ENCODE data around the gene MICAL3.

MICAL3 gene

GRCh38 chr22:17958166-17958565, 66.2 kb downstream of the MICAL3 start:
- H3K27ac ChIP-seq = no peak overlapping the region
- TF ChIP-seq CTCF (IDR thresholded peaks at IDR 0.05) = no peak
- no peak for TF ChIP-seq ZFX (IDR thresholded peaks at IDR 0.05; ENCODE audit: borderline replicate concordance)

- TF ChIP-seq ZFX (IDR thresholded peaks at IDR 0.05; ENCODE audit: borderline replicate concordance) = no peak
- TF ChIP-seq CTCF (IDR thresholded peaks at IDR 0.05) = no peak
- no peak overlapping the region for H3K27ac ChIP-seq
Observed at GRCh38 chr22:17957693-17958092, 66.7 kb downstream of the MICAL3 start.

GRCh38 chr22:17957204-17957603, 67.2 kb downstream of the MICAL3 start:
- TF ChIP-seq ZFX (IDR thresholded peaks at IDR 0.05; ENCODE audit: borderline replicate concordance) = no peak
- TF ChIP-seq CTCF (IDR thresholded peaks at IDR 0.05) = no peak
- no peak overlapping the region for H3K27ac ChIP-seq

- TF ChIP-seq CTCF (IDR thresholded peaks at IDR 0.05) (no peak), ZFX (IDR thresholded peaks at IDR 0.05; ENCODE audit: borderline replicate concordance) (no peak)
- no peak overlapping the region for H3K27ac ChIP-seq
Observed at GRCh38 chr22:17956630-17957029, 67.7 kb downstream of the MICAL3 start.

GRCh38 chr22:17955590-17956379, 68.6 kb downstream of the MICAL3 start:
- no peak overlapping the region for H3K27ac ChIP-seq
- TF ChIP-seq ZFX (IDR thresholded peaks at IDR 0.05; ENCODE audit: borderline replicate concordance) = no peak
- TF ChIP-seq CTCF (IDR thresholded peaks at IDR 0.05) = no peak

- TF ChIP-seq ZFX (IDR thresholded peaks at IDR 0.05; ENCODE audit: borderline replicate concordance) = no peak
- TF ChIP-seq CTCF (IDR thresholded peaks at IDR 0.05) = no peak
- peak overlapping the region; percentile 53 for H3K27ac ChIP-seq
Observed at GRCh38 chr22:17954860-17955587, 69.3 kb downstream of the MICAL3 start.
